ENCODE measurements around the gene DENND2D.

DENND2D gene

DNA sequence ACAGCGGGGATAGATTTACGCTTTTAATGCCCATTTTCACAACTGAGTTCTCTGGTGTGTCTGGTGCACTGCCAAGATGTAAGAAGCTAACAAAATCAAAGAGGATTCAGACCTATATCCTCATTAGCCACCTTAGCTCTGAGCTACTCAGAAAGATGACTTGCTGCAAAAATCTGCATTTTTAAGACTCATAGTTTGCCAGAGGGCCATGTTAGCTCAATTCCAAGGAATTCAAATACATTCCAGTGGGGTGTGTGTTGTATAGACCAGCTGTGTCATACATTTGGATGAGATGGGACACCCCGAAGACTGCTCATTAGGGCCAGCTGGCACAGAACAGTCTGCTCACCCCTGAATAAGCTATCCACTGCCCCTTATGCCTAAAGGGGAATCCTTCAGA is 8.9 kb downstream of the DENND2D start:
- Histone ChIP-seq H3K36me3 (ENCODE audit: control insufficient read depth, insufficient read depth, low read length) (peaks cover 20% of the 10 kb centered on the region), H3K4me3 (ENCODE audit: low read depth, low read length) (no peak overlapping the region), H3K9me3 (ENCODE audit: control insufficient read depth, insufficient read depth, low read length) (no peaks in the 10 kb centered on the region), H3K9ac (ENCODE audit: low read depth, low read length) (no peak overlapping the region), H3K27ac (ENCODE audit: low read depth, low read length) (peak overlapping the region; percentile 23), H3K4me1 (ENCODE audit: control insufficient read depth, insufficient read depth, low read length) (0 out of 2 replicates have a peak, but pooled peaks cover 6% of the 10 kb centered on the region), H3K27me3 (ENCODE audit: control insufficient read depth, insufficient read depth, low read length) (no peaks in the 10 kb centered on the region)

GRCh38 chr1:111190931-111191451 is 9.5 kb downstream of the DENND2D start:
- H3K4me3 ChIP-seq (ENCODE audit: low read depth, low read length): no peak overlapping the region
- no peaks in the 10 kb centered on the region for H3K9me3 ChIP-seq (ENCODE audit: control insufficient read depth, insufficient read depth, low read length)
- H3K27ac ChIP-seq (ENCODE audit: low read depth, low read length): peak overlapping the region; percentile 23
- no peak overlapping the region for H3K9ac ChIP-seq (ENCODE audit: low read depth, low read length)
- H3K4me1 ChIP-seq (ENCODE audit: control insufficient read depth, insufficient read depth, low read length): 0 out of 2 replicates have a peak, but pooled peaks cover 6% of the 10 kb centered on the region
- no peaks in the 10 kb centered on the region for H3K27me3 ChIP-seq (ENCODE audit: control insufficient read depth, insufficient read depth, low read length)
- H3K36me3 ChIP-seq (ENCODE audit: control insufficient read depth, insufficient read depth, low read length): peaks cover 25% of the 10 kb centered on the region

GRCh38 chr1:111184663-111185062 is 15.8 kb downstream of the DENND2D start:
- Histone ChIP-seq H3K9ac (ENCODE audit: low read depth, low read length) (no peak overlapping the region), H3K4me3 (ENCODE audit: low read depth, low read length) (no peak overlapping the region), H3K36me3 (ENCODE audit: control insufficient read depth, insufficient read depth, low read length) (peaks cover 58% of the 10 kb centered on the region), H3K27me3 (ENCODE audit: control insufficient read depth, insufficient read depth, low read length) (no peaks in the 10 kb centered on the region), H3K9me3 (ENCODE audit: control insufficient read depth, insufficient read depth, low read length) (no peaks in the 10 kb centered on the region), H3K4me1 (ENCODE audit: control insufficient read depth, insufficient read depth, low read length) (no peaks in the 10 kb centered on the region), H3K27ac (ENCODE audit: low read depth, low read length) (no peak overlapping the region)

DNA sequence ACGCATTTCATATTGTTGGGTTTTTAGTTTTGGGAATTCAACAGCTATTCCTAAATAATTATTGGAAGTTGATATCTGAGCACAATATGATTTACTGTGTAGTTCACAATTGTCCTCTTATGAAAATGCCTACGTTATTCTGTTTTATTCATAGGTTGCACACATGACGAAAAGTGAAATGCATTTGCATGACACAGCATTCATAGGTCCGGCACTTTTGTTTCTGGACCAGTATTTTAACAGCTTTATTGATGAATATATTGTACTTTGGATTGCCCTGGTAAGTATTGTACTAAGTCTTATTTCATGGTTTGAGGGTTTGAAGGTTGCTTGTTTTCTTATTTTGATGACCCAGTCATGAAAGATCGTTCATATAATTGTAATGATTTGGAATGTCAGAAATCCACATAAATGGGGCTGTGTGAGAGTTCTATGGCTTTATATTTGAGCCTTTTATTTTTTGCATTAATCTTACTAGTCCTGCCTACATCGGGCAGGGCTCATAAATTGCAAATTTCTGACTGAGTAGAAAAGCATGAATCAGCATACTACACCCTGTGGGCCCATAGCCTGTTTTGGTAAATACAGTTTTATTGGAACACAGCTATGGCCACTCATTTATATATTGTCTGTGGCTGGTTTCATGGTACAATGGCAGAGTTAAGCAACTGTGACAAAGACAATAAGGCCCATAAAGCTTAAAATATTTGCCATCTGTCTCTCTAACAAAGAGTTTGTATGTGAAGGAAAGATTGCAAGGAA is 17.0 kb downstream of the DENND2D start:
- peaks cover 65% of the 10 kb centered on the region for H3K36me3 ChIP-seq (ENCODE audit: control insufficient read depth, insufficient read depth, low read length)
- no peaks in the 10 kb centered on the region for H3K27me3 ChIP-seq (ENCODE audit: control insufficient read depth, insufficient read depth, low read length)
- no peak overlapping the region for H3K9ac ChIP-seq (ENCODE audit: low read depth, low read length)

GRCh38 chr1:111182052-111182451 is 18.4 kb downstream of the DENND2D start:
- Histone ChIP-seq H3K27me3 (ENCODE audit: control insufficient read depth, insufficient read depth, low read length) (no peaks in the 10 kb centered on the region), H3K9me3 (ENCODE audit: control insufficient read depth, insufficient read depth, low read length) (no peaks in the 10 kb centered on the region), H3K4me3 (ENCODE audit: low read depth, low read length) (no peak overlapping the region), H3K27ac (ENCODE audit: low read depth, low read length) (no peak overlapping the region), H3K4me1 (ENCODE audit: control insufficient read depth, insufficient read depth, low read length) (no peaks in the 10 kb centered on the region), H3K9ac (ENCODE audit: low read depth, low read length) (no peak overlapping the region), H3K36me3 (ENCODE audit: control insufficient read depth, insufficient read depth, low read length) (peaks cover 59% of the 10 kb centered on the region)

More for the DNA sequence above, 17.0 kb downstream of the DENND2D start:
- Histone ChIP-seq H3K27ac (ENCODE audit: low read depth, low read length) (no peak overlapping the region), H3K9me3 (ENCODE audit: control insufficient read depth, insufficient read depth, low read length) (no peaks in the 10 kb centered on the region), H3K4me1 (ENCODE audit: control insufficient read depth, insufficient read depth, low read length) (no peaks in the 10 kb centered on the region), H3K4me3 (ENCODE audit: low read depth, low read length) (no peak overlapping the region)

DNA sequence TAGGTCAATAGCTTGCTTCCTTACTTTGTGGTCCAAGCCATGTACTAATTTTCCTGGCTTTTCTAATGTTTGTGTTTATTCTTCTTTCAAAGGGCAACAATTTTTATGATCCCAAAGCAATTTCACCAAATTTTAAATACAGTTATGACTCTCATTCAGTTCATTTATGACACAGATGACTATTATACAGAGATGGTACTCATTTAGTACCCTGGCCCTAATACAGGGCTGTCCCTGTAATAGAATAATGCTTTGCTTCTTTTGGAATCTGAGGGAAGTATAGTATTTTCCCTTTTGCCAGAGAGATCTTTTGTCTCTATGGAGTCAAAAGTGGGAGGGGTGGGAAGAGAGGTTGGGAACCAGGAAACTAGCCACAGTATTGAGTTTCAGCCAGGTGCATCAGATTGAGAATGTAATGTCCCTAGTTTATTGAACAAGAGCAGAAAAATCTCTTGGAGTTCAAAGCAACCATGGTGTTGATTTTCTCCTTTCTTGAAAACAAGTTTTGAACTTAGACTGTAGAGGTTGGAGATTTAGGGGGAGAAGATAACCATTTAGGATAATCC is 20.4 kb downstream of the DENND2D start:
- H3K9me3 ChIP-seq (ENCODE audit: control insufficient read depth, insufficient read depth, low read length): no peaks in the 10 kb centered on the region
- no peak overlapping the region for H3K27ac ChIP-seq (ENCODE audit: low read depth, low read length)
- H3K27me3 ChIP-seq (ENCODE audit: control insufficient read depth, insufficient read depth, low read length): no peaks in the 10 kb centered on the region
- peaks cover 59% of the 10 kb centered on the region for H3K36me3 ChIP-seq (ENCODE audit: control insufficient read depth, insufficient read depth, low read length)
- no peaks in the 10 kb centered on the region for H3K4me1 ChIP-seq (ENCODE audit: control insufficient read depth, insufficient read depth, low read length)
- no peak overlapping the region for H3K9ac ChIP-seq (ENCODE audit: low read depth, low read length)
- H3K4me3 ChIP-seq (ENCODE audit: low read depth, low read length): no peak overlapping the region

GRCh38 chr1:111176678-111177077 is 23.8 kb downstream of the DENND2D start:
- H3K27ac ChIP-seq (ENCODE audit: low read depth, low read length): no peak overlapping the region
- no peak overlapping the region for H3K4me3 ChIP-seq (ENCODE audit: low read depth, low read length)
- no peaks in the 10 kb centered on the region for H3K4me1 ChIP-seq (ENCODE audit: control insufficient read depth, insufficient read depth, low read length)
- no peak overlapping the region for H3K9ac ChIP-seq (ENCODE audit: low read depth, low read length)
- H3K27me3 ChIP-seq (ENCODE audit: control insufficient read depth, insufficient read depth, low read length): no peaks in the 10 kb centered on the region
- no peaks in the 10 kb centered on the region for H3K9me3 ChIP-seq (ENCODE audit: control insufficient read depth, insufficient read depth, low read length)
- H3K36me3 ChIP-seq (ENCODE audit: control insufficient read depth, insufficient read depth, low read length): peaks cover 54% of the 10 kb centered on the region

- no peak overlapping the region for H3K4me3 ChIP-seq (ENCODE audit: low read depth, low read length)
- H3K27ac ChIP-seq (ENCODE audit: low read depth, low read length): no peak overlapping the region
- H3K4me1 ChIP-seq (ENCODE audit: control insufficient read depth, insufficient read depth, low read length): no peaks in the 10 kb centered on the region
- no peaks in the 10 kb centered on the region for H3K27me3 ChIP-seq (ENCODE audit: control insufficient read depth, insufficient read depth, low read length)
- H3K9ac ChIP-seq (ENCODE audit: low read depth, low read length): no peak overlapping the region
- H3K9me3 ChIP-seq (ENCODE audit: control insufficient read depth, insufficient read depth, low read length): no peaks in the 10 kb centered on the region
- peaks cover 54% of the 10 kb centered on the region for H3K36me3 ChIP-seq (ENCODE audit: control insufficient read depth, insufficient read depth, low read length)
Measured at GRCh38 chr1:111175349-111175748, 25.1 kb downstream of the DENND2D start.

- Histone ChIP-seq H3K9ac (ENCODE audit: low read depth, low read length) (no peak overlapping the region), H3K27ac (ENCODE audit: low read depth, low read length) (no peak overlapping the region), H3K36me3 (ENCODE audit: control insufficient read depth, insufficient read depth, low read length) (peaks cover 50% of the 10 kb centered on the region)
Measured at GRCh38 chr1:111174070-111174469, 26.4 kb downstream of the DENND2D start.

GRCh38 chr1:111172463-111172862 is 28.0 kb downstream of the DENND2D start:
- Histone ChIP-seq H3K4me1 (ENCODE audit: control insufficient read depth, insufficient read depth, low read length) (no peaks in the 10 kb centered on the region), H3K4me3 (ENCODE audit: low read depth, low read length) (no peak overlapping the region), H3K27me3 (ENCODE audit: control insufficient read depth, insufficient read depth, low read length) (no peaks in the 10 kb centered on the region), H3K9me3 (ENCODE audit: control insufficient read depth, insufficient read depth, low read length) (no peaks in the 10 kb centered on the region), H3K27ac (ENCODE audit: low read depth, low read length) (no peak overlapping the region), H3K9ac (ENCODE audit: low read depth, low read length) (no peak overlapping the region), H3K36me3 (ENCODE audit: control insufficient read depth, insufficient read depth, low read length) (peaks cover 51% of the 10 kb centered on the region)

More at GRCh38 chr1:111174070-111174469, 26.4 kb downstream of the DENND2D start:
- H3K4me3 ChIP-seq (ENCODE audit: low read depth, low read length): no peak overlapping the region
- no peaks in the 10 kb centered on the region for H3K9me3 ChIP-seq (ENCODE audit: control insufficient read depth, insufficient read depth, low read length)
- H3K27me3 ChIP-seq (ENCODE audit: control insufficient read depth, insufficient read depth, low read length): no peaks in the 10 kb centered on the region
- no peaks in the 10 kb centered on the region for H3K4me1 ChIP-seq (ENCODE audit: control insufficient read depth, insufficient read depth, low read length)

GRCh38 chr1:111164151-111164550 is 36.3 kb downstream of the DENND2D start:
- H3K27ac ChIP-seq (ENCODE audit: low read depth, low read length): no peak overlapping the region
- H3K9ac ChIP-seq (ENCODE audit: low read depth, low read length): no peak overlapping the region
- H3K36me3 ChIP-seq (ENCODE audit: control insufficient read depth, insufficient read depth, low read length): peaks cover 52% of the 10 kb centered on the region
- no peaks in the 10 kb centered on the region for H3K27me3 ChIP-seq (ENCODE audit: control insufficient read depth, insufficient read depth, low read length)
- H3K9me3 ChIP-seq (ENCODE audit: control insufficient read depth, insufficient read depth, low read length): no peaks in the 10 kb centered on the region
- H3K4me1 ChIP-seq (ENCODE audit: control insufficient read depth, insufficient read depth, low read length): no peaks in the 10 kb centered on the region
- no peak overlapping the region for H3K4me3 ChIP-seq (ENCODE audit: low read depth, low read length)

All from HUES48 (cell line).